Kidney (tissue), 14 donors: ENCODE data around the gene PDSS2. TPM values are rescaled to one million over a fixed set of nuclear protein-coding genes. Genes with fewer than 3 reads are reported as not detected.
A peak's percentile ranks its signal among the peaks of the same experiment; 100 is the strongest.

Source experiments
- DNase-seq, 5 donors: peaks; one replicate each; pipeline ENCODE4 v3.0.0-alpha.2; 2013 to 2020
- FAIRE-seq: peaks from 2 replicates; lab custom pipeline; 2012; peaks lifted over from hg19 to GRCh38; lab: Jason Lieb, UNC
- H3K27ac ChIP-seq, 2 donors: one replicate each; pipeline ENCODE4 v1.7.0; 2013; ENCODE audit warnings: low read depth in 2 of 2, low read length in 2 of 2, inconsistent platforms in 1 of 2
- H3K27me3 ChIP-seq: one replicate; pipeline ENCODE4 v1.7.1; 2013; ENCODE audit warnings: low read length, inconsistent platforms; ENCODE audit not compliant: control insufficient read depth, insufficient read depth
- H3K36me3 ChIP-seq, 3 donors: one replicate each; pipeline versions ENCODE4 v1.7.0 to v1.7.1; 2013; ENCODE audit warnings: low read length in 3 of 3, control low read depth in 1 of 3, inconsistent platforms in 1 of 3; ENCODE audit not compliant: insufficient read depth in 3 of 3, control insufficient read depth in 2 of 3
- H3K4me1 ChIP-seq, 3 donors: one replicate each; pipeline versions ENCODE4 v1.7.0 to v1.7.1; 2013; ENCODE audit warnings: low read length in 3 of 3, inconsistent platforms in 1 of 3, low read depth in 1 of 3; ENCODE audit not compliant: control insufficient read depth in 2 of 3, insufficient read depth in 2 of 3
- H3K4me3 ChIP-seq, 3 donors: one replicate each; pipeline versions ENCODE4 v1.7.0 to v1.8.1; 2013; ENCODE audit warnings: low read length in 3 of 3, control low read depth in 1 of 3, inconsistent platforms in 1 of 3
- H3K9ac ChIP-seq, 3 donors: one replicate each; pipeline versions ENCODE4 v1.7.0 to v1.7.1; 2013; ENCODE audit warnings: low read length in 3 of 3, control low read depth in 1 of 3, inconsistent platforms in 1 of 3
- H3K9me3 ChIP-seq, 3 donors: one replicate each; pipeline versions ENCODE4 v1.7.0 to v1.7.1; 2013; ENCODE audit warnings: low read length in 3 of 3, control low read depth in 1 of 3, inconsistent platforms in 1 of 3; ENCODE audit not compliant: control insufficient read depth in 2 of 3, insufficient read depth in 1 of 3
- CTCF ChIP-seq: IDR thresholded peaks from 3 replicates; pipeline ENCODE4 v1.5.1; 2012; ENCODE audit warnings: mild to moderate bottlenecking, moderate library complexity, borderline replicate concordance; ENCODE audit not compliant: insufficient read depth; ENCODE audit errors: extremely low read depth
- intact Hi-C: fragments of 100-400 bp; cut with DNase I; formaldehyde crosslinking; loops from one replicate; pipeline ENCODE4 v1.11.1; 2022
- polyA plus RNA-seq: library from polyadenylated mRNA; stranded (reverse); fragments of 350-450 nt; fragmentation: Illumina TruSeq; extraction: RNeasy Lipid Tissue Mini Kit (QIAGEN cat#74804); gene quantifications from one replicate; pipeline ENCODE4 v1.2.3, GENCODE V29; 2014; ENCODE audit warnings: low read depth, low replicate concordance; ENCODE audit not compliant: insufficient read depth
- total RNA-seq: library from RNA; stranded (reverse); fragmentation: NEBNext Ultra II Directional; extraction: Animal tissue kit (Norgen Biotek cat#: 25700); gene quantifications from one replicate; pipeline ENCODE4 v1.2.1, GENCODE V29; 2021
- donor health status: control.
- donor health status: control.
- donor health status: control.
- donor health status: control.
- donor health status: control.
- donor health status: DM: yes; HTN: yes; CAD: no.
- donor health status: Normal renal cell carcinoma (clear cell type).

PDSS2 gene
- total and polyA plus RNA-seq, 2 donors from 2014 or later = 16.4 to 20.7 TPM

GRCh38 chr6:107259951-107260350, 199.4 kb downstream of the PDSS2 start:
- no peak for TF ChIP-seq CTCF
- no peaks in the 10 kb centered on the region for H3K36me3 ChIP-seq
- no peaks in the 10 kb centered on the region for H3K9me3 ChIP-seq
- no peak overlapping the region for H3K4me3 ChIP-seq
- H3K4me1 ChIP-seq = no peaks in the 10 kb centered on the region
- no peak overlapping the region for H3K27ac ChIP-seq
- no peak overlapping the region for H3K9ac ChIP-seq
- FAIRE-seq = no peak
- no peak for DNase-seq
- no peaks in the 10 kb centered on the region for H3K27me3 ChIP-seq
- intact Hi-C loops = no loop called here

- no peaks in the 10 kb centered on the region for H3K36me3 ChIP-seq
- no peak overlapping the region for H3K9ac ChIP-seq
- FAIRE-seq (no peak), DNase-seq (no peak)
- no peak for TF ChIP-seq CTCF
- H3K9me3 ChIP-seq = no peaks in the 10 kb centered on the region
- H3K27me3 ChIP-seq = no peaks in the 10 kb centered on the region
- no peaks in the 10 kb centered on the region for H3K4me1 ChIP-seq
- H3K27ac ChIP-seq = no peak overlapping the region
- intact Hi-C loops = no loop called here
- no peak overlapping the region for H3K4me3 ChIP-seq
Observed at GRCh38 chr6:107248147-107248546, 211.2 kb downstream of the PDSS2 start.

- DNase-seq (peak in 1 of 5 donors; percentile 20), FAIRE-seq (no peak)
- Histone ChIP-seq H3K27me3 (no peaks in the 10 kb centered on the region), H3K36me3 (no peaks in the 10 kb centered on the region), H3K9ac (no peak overlapping the region), H3K4me1 (no peaks in the 10 kb centered on the region), H3K4me3 (no peak overlapping the region), H3K27ac (no peak overlapping the region), H3K9me3 (no peaks in the 10 kb centered on the region)
- intact Hi-C loops = no loop called here
- no peak for TF ChIP-seq CTCF
Observed at GRCh38 chr6:107246972-107247615, 212.3 kb downstream of the PDSS2 start.
